Left hindlimb (tissue), 1 donor: ENCODE measurements around the gene SLC22A1.
"Not testable (repeated sequence)": the region's sequence is repeated elsewhere in the genome, so short reads cannot be mapped to it uniquely, and the experiment has no call there.

Experiments used
- DNase-seq: peaks from one replicate; pipeline ENCODE4 v3.0.0-alpha.2; 2018

Gene SLC22A1

GRCh38 chr6:160125105-160125504 is 3.5 kb downstream of the SLC22A1 start:
- DNase-seq: not testable (repeated sequence)

- no peak for DNase-seq
Observed at GRCh38 chr6:160127270-160128124, 5.9 kb downstream of the SLC22A1 start.

- DNase-seq: no peak
Observed at GRCh38 chr6:160128125-160128683, 6.6 kb downstream of the SLC22A1 start.

- DNase-seq: no peak
Observed at GRCh38 chr6:160128879-160129516, 7.4 kb downstream of the SLC22A1 start.

GRCh38 chr6:160129881-160130615 is 8.4 kb downstream of the SLC22A1 start:
- DNase-seq: no peak

GRCh38 chr6:160130729-160131484 is 9.3 kb downstream of the SLC22A1 start:
- no peak for DNase-seq

- DNase-seq: no peak
Observed at GRCh38 chr6:160131636-160132296, 10.2 kb downstream of the SLC22A1 start.

GRCh38 chr6:160132297-160132637 is 10.7 kb downstream of the SLC22A1 start:
- no peak for DNase-seq

- DNase-seq: no peak
Observed at GRCh38 chr6:160132776-160133338, 11.2 kb downstream of the SLC22A1 start.

GRCh38 chr6:160133441-160134336 is 12.1 kb downstream of the SLC22A1 start:
- DNase-seq: no peak

- not testable (repeated sequence) for DNase-seq
Observed at GRCh38 chr6:160134337-160134751, 12.7 kb downstream of the SLC22A1 start.

GRCh38 chr6:160134779-160135547 is 13.3 kb downstream of the SLC22A1 start:
- DNase-seq: no peak

GRCh38 chr6:160135907-160136655 is 14.5 kb downstream of the SLC22A1 start:
- DNase-seq: no peak

GRCh38 chr6:160137130-160137988 is 15.7 kb downstream of the SLC22A1 start:
- DNase-seq: no peak

GRCh38 chr6:160137989-160138835 is 16.6 kb downstream of the SLC22A1 start:
- peak; percentile 50 for DNase-seq

GRCh38 chr6:160138839-160139419 is 17.3 kb downstream of the SLC22A1 start:
- DNase-seq: no peak
